IMR-90 (cell line): ENCODE measurements around the gene DNAJB8. TPM values are rescaled to one million over a fixed set of nuclear protein-coding genes. Genes with fewer than 3 reads are reported as not detected.

ENCODE experiments used
- ATAC-seq: fragments of 200-7000 bp; cut with Tn5 transposase; 2 replicates; pipeline ENCODE4 v1.9.1; 2020; ENCODE audit warnings: low read depth, mild to moderate bottlenecking, moderate library complexity
- BruUV-seq: library from RNA; stranded (reverse); fragments of 400-500 nt; replicated peaks from 2 replicates; lab custom pipeline; 2021; lab: Mats Ljungman, UMichigan
- CTCF ChIA-PET: fragments of 300-600 bp; formaldehyde crosslinking; extraction: SDS; loops from one replicate; lab custom pipeline; 2021; ENCODE audit warnings: antibody characterized with exemption; lab: Yijun Ruan, JAX
- POLR2A ChIA-PET: fragments of 300-600 bp; sonication (Branson Sonifier 250); formaldehyde crosslinking; loops from one replicate; lab custom pipeline; 2022; ENCODE audit warnings: antibody characterized with exemption; ENCODE audit not compliant: unreplicated experiment; lab: Charles Lee
- DNase-seq: peaks from one replicate; pipeline ENCODE4 v3.0.0; 2013
- H2AFZ ChIP-seq: replicated peaks from 2 replicates; pipeline ENCODE3; 2013; ENCODE audit warnings: low read length, mild to moderate bottlenecking; ENCODE audit not compliant: poor library complexity
- H2AK5ac ChIP-seq: 2 replicates; pipeline ENCODE4 v1.6.1; 2013; ENCODE audit warnings: low read depth, low read length, inconsistent platforms
- H2AK9ac ChIP-seq: replicated peaks from 2 replicates; pipeline ENCODE3; 2013; ENCODE audit warnings: mild to moderate bottlenecking, low read depth, low read length, moderate library complexity; ENCODE audit not compliant: poor library complexity
- H2BK120ac ChIP-seq: 2 replicates; pipeline ENCODE4 v1.6.1; 2013; ENCODE audit warnings: low read depth, low read length, inconsistent platforms
- H2BK15ac ChIP-seq: 3 replicates; pipeline ENCODE4 v1.6.1; 2013; ENCODE audit warnings: low read depth, low read length, inconsistent platforms
- H2BK20ac ChIP-seq: 2 replicates; pipeline ENCODE4 v1.6.1; 2013; ENCODE audit warnings: low read depth, mild to moderate bottlenecking, inconsistent platforms, low read length, moderate library complexity
- H2BK5ac ChIP-seq: 2 replicates; pipeline ENCODE4 v1.6.1; 2013; ENCODE audit warnings: mild to moderate bottlenecking, low read depth, low read length, inconsistent platforms; ENCODE audit not compliant: poor library complexity, severe bottlenecking
- H3K14ac ChIP-seq: replicated peaks from 2 replicates; pipeline ENCODE4 v1.6.1; 2013; ENCODE audit warnings: low read depth, low read length, inconsistent platforms
- H3K18ac ChIP-seq: 2 replicates; pipeline ENCODE4 v1.6.1; 2013; ENCODE audit warnings: low read depth, low read length, control low read depth
- H3K23ac ChIP-seq: 2 replicates; pipeline ENCODE4 v1.6.1; 2013; ENCODE audit warnings: low read depth, low read length, inconsistent platforms
- H3K27ac ChIP-seq: 2 replicates; pipeline ENCODE4 v1.5.1; 2013; ENCODE audit warnings: mild to moderate bottlenecking, control low read depth, low read length; ENCODE audit not compliant: insufficient read depth
- H3K27me3 ChIP-seq: 2 replicates; pipeline ENCODE4 v1.6.1; 2013; ENCODE audit warnings: low read length; ENCODE audit not compliant: control insufficient read depth, insufficient read depth
- H3K36me3 ChIP-seq: 2 replicates; pipeline ENCODE4 v1.6.1; 2013; ENCODE audit warnings: low read length, mixed read lengths; ENCODE audit not compliant: control insufficient read depth, insufficient read depth
- H3K4ac ChIP-seq: 2 replicates; pipeline ENCODE4 v1.6.1; 2013; ENCODE audit warnings: low read depth, low read length, inconsistent platforms
- H3K4me1 ChIP-seq: 2 replicates; pipeline ENCODE4 v1.6.1; 2013; ENCODE audit warnings: low read length, mixed read lengths; ENCODE audit not compliant: control insufficient read depth, insufficient read depth
- H3K4me2 ChIP-seq: 2 replicates; pipeline ENCODE4 v1.6.1; 2013; ENCODE audit warnings: low read depth, mild to moderate bottlenecking, control low read depth, low read length, moderate library complexity
- H3K4me3 ChIP-seq: 2 replicates; pipeline ENCODE4 v1.5.1; 2013; ENCODE audit warnings: low read depth, mild to moderate bottlenecking, control low read depth, low read length, moderate library complexity; ENCODE audit not compliant: insufficient read depth
- H3K56ac ChIP-seq: 2 replicates; pipeline ENCODE4 v1.6.1; 2013; ENCODE audit warnings: low read length, inconsistent platforms; ENCODE audit not compliant: insufficient read depth; ENCODE audit errors: extremely low read depth
- H3K79me1 ChIP-seq, 2 experiments: 2 replicates each; pipeline ENCODE4 v1.6.1; 2013; ENCODE audit warnings: low read length in 2 of 2, inconsistent platforms in 1 of 2, low read depth in 1 of 2
- H3K9ac ChIP-seq: 2 replicates; pipeline ENCODE4 v1.6.1; 2013; ENCODE audit warnings: low read depth, low read length, control low read depth
- H3K9me1 ChIP-seq: 2 replicates; pipeline ENCODE4 v1.6.1; 2013; ENCODE audit warnings: low read length, inconsistent platforms; ENCODE audit not compliant: insufficient read depth
- H3K9me3 ChIP-seq: 2 replicates; pipeline ENCODE4 v1.6.1; 2013; ENCODE audit warnings: low read length; ENCODE audit not compliant: control insufficient read depth, insufficient read depth
- H4K20me1 ChIP-seq: 2 replicates; pipeline ENCODE4 v1.6.1; 2013; ENCODE audit warnings: low read length, inconsistent platforms; ENCODE audit not compliant: insufficient read depth
- H4K5ac ChIP-seq: 2 replicates; pipeline ENCODE4 v1.6.1; 2013; ENCODE audit warnings: mild to moderate bottlenecking, low read depth, low read length, control low read depth
- H4K8ac ChIP-seq, 2 experiments: 2 replicates each; pipeline ENCODE4 v1.6.1; 2013; ENCODE audit warnings: low read depth in 2 of 2, low read length in 2 of 2, control low read depth in 1 of 2, inconsistent platforms in 1 of 2
- H4K91ac ChIP-seq: 2 replicates; pipeline ENCODE4 v1.6.1; 2013; ENCODE audit warnings: low read depth, low read length, inconsistent platforms; ENCODE audit not compliant: insufficient read depth
- BHLHE40 ChIP-seq: fragments of 150-350 bp; IDR thresholded peaks from 2 replicates; pipeline ENCODE4 v1.6.1; 2016; ENCODE audit warnings: mild to moderate bottlenecking, low read depth, low read length
- CEBPB ChIP-seq: IDR thresholded peaks from 2 replicates; pipeline ENCODE4 v1.6.1; 2012; ENCODE audit warnings: low read depth, low read length, improper control_type of control experiment
- CHD1 ChIP-seq: IDR thresholded peaks from 2 replicates; pipeline ENCODE4 v1.6.1; 2012; ENCODE audit warnings: low read depth, low read length, improper control_type of control experiment
- CTCF ChIP-seq: conservative IDR thresholded peaks from 2 replicates; pipeline ENCODE4 v1.5.1; 2012; ENCODE audit warnings: mild to moderate bottlenecking, low read depth, low read length, improper control_type of control experiment
- ELK1 ChIP-seq: fragments of 150-350 bp; IDR thresholded peaks from 2 replicates; pipeline ENCODE4 v1.6.1; 2016; ENCODE audit warnings: low read depth, mild to moderate bottlenecking, low read length, moderate library complexity, borderline replicate concordance
- FOS ChIP-seq: fragments of 150-350 bp; IDR thresholded peaks from 2 replicates; pipeline ENCODE4 v1.6.1; 2016; ENCODE audit warnings: low read depth, low read length
- MAFK ChIP-seq: IDR thresholded peaks from 2 replicates; pipeline ENCODE4 v1.6.1; 2012; ENCODE audit warnings: low read depth, low read length, improper control_type of control experiment
- MAZ ChIP-seq: IDR thresholded peaks from 2 replicates; pipeline ENCODE4 v1.6.1; 2012; ENCODE audit warnings: low read depth, mild to moderate bottlenecking, low read length, improper control_type of control experiment, moderate library complexity, borderline replicate concordance
- MXI1 ChIP-seq: IDR thresholded peaks from 2 replicates; pipeline ENCODE4 v1.6.1; 2012; ENCODE audit warnings: low read depth, mild to moderate bottlenecking, low read length, moderate library complexity, borderline replicate concordance
- NFE2L2 ChIP-seq: fragments of 150-350 bp; IDR thresholded peaks from 2 replicates; pipeline ENCODE4 v1.6.1; 2016; ENCODE audit warnings: low read depth, mild to moderate bottlenecking, low read length
- POLR2A ChIP-seq: IDR thresholded peaks from 2 replicates; pipeline ENCODE4 v1.6.1; 2012; ENCODE audit warnings: mild to moderate bottlenecking, low read depth, low read length
- RAD21 ChIP-seq: IDR thresholded peaks from 2 replicates; pipeline ENCODE4 v1.6.1; 2012; ENCODE audit warnings: low read length, improper control_type of control experiment
- RCOR1 ChIP-seq: IDR thresholded peaks from 2 replicates; pipeline ENCODE4 v1.6.1; 2012; ENCODE audit warnings: mild to moderate bottlenecking, low read length, improper control_type of control experiment; ENCODE audit not compliant: insufficient replicate concordance
- RFX5 ChIP-seq: IDR thresholded peaks from 2 replicates; pipeline ENCODE4 v1.8.0; 2012; ENCODE audit warnings: low read depth, mild to moderate bottlenecking, low read length, moderate library complexity
- SMC3 ChIP-seq: fragments of 150-350 bp; IDR thresholded peaks from 2 replicates; pipeline ENCODE4 v1.6.1; 2016; ENCODE audit warnings: low read depth, mild to moderate bottlenecking, antibody characterized with exemption, low read length, moderate library complexity
- USF2 ChIP-seq: fragments of 150-350 bp; IDR thresholded peaks from 2 replicates; pipeline ENCODE4 v1.6.1; 2017; ENCODE audit warnings: mild to moderate bottlenecking, antibody characterized with exemption, low read length, low read depth
- WGBS, 2 experiments: methylation state at CpG; one replicate each; pipeline versions ENCODE4 v1.1.5 to v1.1.7; 2013; ENCODE audit warnings: missing lambda C conversion rate in 2 of 2; ENCODE audit not compliant: insufficient read length in 1 of 2; ENCODE audit errors: extremely low coverage in 2 of 2; 5-methylcytosine and 5-hydroxymethylcytosine counted together
- dilution Hi-C: fragments of 300-500 bp; cut with HindIII; formaldehyde crosslinking; loops from one replicate; pipeline ENCODE4 v1.14.3; 2018; ENCODE audit warnings: low sequenced_read_pairs; ENCODE audit not compliant: unreplicated experiment
- in situ Hi-C: fragments of 300-500 bp; cut with MboI; formaldehyde crosslinking; loops from 3 replicates; pipeline ENCODE4 v1.14.3; 2019; ENCODE audit warnings: low sequenced_read_pairs, inconsistent platforms, mixed read lengths
- intact Hi-C: fragments of 100-400 bp; cut with micrococcal nuclease; formaldehyde crosslinking; loops from 2 replicates; pipeline ENCODE4 v1.10.0; 2022
- polyA plus RNA-seq, 3 experiments: library from polyadenylated mRNA; depleted of rRNA; stranded (reverse); fragments of >200 nt; gene quantifications; 2 replicates each; pipeline ENCODE4 v1.2.3, GENCODE V29; 2012; ENCODE audit warnings: low replicate concordance in 1 of 3
- total RNA-seq: library from RNA; depleted of rRNA; stranded (reverse); fragments of >200 nt; gene quantifications from 2 replicates; pipeline ENCODE4 v1.2.3, GENCODE V29; 2012

The DNAJB8 gene
- total and polyA plus RNA-seq, 2 of the 4 experiments (the other 2 are of a cell fraction): not detected

- TF ChIP-seq BHLHE40 (no peak), FOS (no peak), RFX5 (no peak), RCOR1 (no peak), MXI1 (no peak), RAD21 (no peak), MAFK (no peak), USF2 (no peak), POLR2A (no peak), CEBPB (no peak), MAZ (no peak), SMC3 (no peak), CHD1 (no peak), NFE2L2 (no peak), CTCF (no peak), ELK1 (no peak)
- H3K4ac ChIP-seq: no peak overlapping the region
- no peak overlapping the region for H2AK9ac ChIP-seq
- POLR2A ChIA-PET: no interaction called here
- no peak overlapping the region for H2BK15ac ChIP-seq
- peaks cover 2% of the 10 kb centered on the region; the same call in 1 of the 2 replicates for H3K4me1 ChIP-seq
- 75% methylated on average over 8 of the region's 8 CpGs; no CpG with 5 or more reads in 1 of the 2 experiments for WGBS, 2 experiments
- no peaks in the 10 kb centered on the region for H3K9me3 ChIP-seq
- H3K9me1 ChIP-seq: no peaks in the 10 kb centered on the region
- ATAC-seq (no peak), DNase-seq (no peak)
- no peaks in the 10 kb centered on the region; the same call in none of the 2 replicates for H4K20me1 ChIP-seq
- no peak overlapping the region for H2AFZ ChIP-seq
- no peak overlapping the region for H2BK5ac ChIP-seq
- H3K27ac ChIP-seq: no peak overlapping the region
- dilution Hi-C loops: no loop called here
- H3K23ac ChIP-seq: no peak overlapping the region
- peaks cover 63% of the 10 kb centered on the region for H3K27me3 ChIP-seq
- no peak overlapping the region for H3K9ac ChIP-seq
- H3K4me3 ChIP-seq: no peak overlapping the region
- CTCF ChIA-PET: no interaction called here
- no peaks in the 10 kb centered on the region for H3K79me1 ChIP-seq
- H2BK120ac ChIP-seq: no peak overlapping the region
- H3K4me2 ChIP-seq: no peak overlapping the region
- no peak overlapping the region for H3K56ac ChIP-seq
- H3K18ac ChIP-seq: no peak overlapping the region
- H4K91ac ChIP-seq: no peak overlapping the region
- H4K8ac ChIP-seq: no peak overlapping the region
- BruUV-seq: no TSS peak
- H4K5ac ChIP-seq: no peak overlapping the region
- intact Hi-C loops: no loop called here
- in situ Hi-C loops: loop anchor here (5.0 kb wide), 1 partner anchor 72 kb away; no protein-coding TSS in a partner anchor
- no peak overlapping the region for H3K14ac ChIP-seq
- H2BK20ac ChIP-seq: no peak overlapping the region
- H3K36me3 ChIP-seq: no peaks in the 10 kb centered on the region
- no peak overlapping the region for H2AK5ac ChIP-seq
Observed at GRCh38 chr3:128430731-128431130, 36.0 kb downstream of the DNAJB8 start.
